AG09319 (cell line): Measurements from ENCODE around the gene PLD5.
"Not testable (repeated sequence)": the region's sequence is repeated elsewhere in the genome, so short reads cannot be mapped to it uniquely, and the experiment has no call there.

ENCODE experiments used
- DNase-seq: peaks from one replicate; pipeline ENCODE4 v3.0.0-alpha.2; 2010; ENCODE audit warnings: low read depth; ENCODE audit errors: extremely low read depth
- TF ChIP-seq, protein P1 (sequence below): IDR thresholded peaks from 2 replicates; pipeline ENCODE4 v1.5.1; 2011; ENCODE audit warnings: low read depth, mild to moderate bottlenecking, inconsistent platforms, low read length, moderate library complexity

Gene PLD5

DNA sequence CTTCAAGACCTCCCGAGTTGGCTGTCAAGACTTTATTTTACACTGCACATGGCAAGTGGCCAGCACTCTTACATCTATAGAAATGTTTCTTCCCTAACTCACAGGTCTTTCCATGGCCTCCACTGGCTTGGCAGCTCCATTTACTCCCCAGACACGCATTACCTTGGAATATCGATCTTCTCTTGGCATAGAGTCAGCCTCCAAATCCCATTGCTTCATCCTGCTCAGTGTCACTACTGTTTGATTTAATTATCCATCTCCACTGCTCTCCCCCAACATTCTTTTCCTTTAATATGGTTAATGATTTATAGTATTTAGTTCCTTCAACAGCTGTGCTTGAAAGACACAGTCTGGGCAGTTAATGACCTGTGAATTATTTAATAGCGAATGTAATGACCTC lies 284.4 kb downstream of the PLD5 start:
- TF ChIP-seq, protein P1, sequence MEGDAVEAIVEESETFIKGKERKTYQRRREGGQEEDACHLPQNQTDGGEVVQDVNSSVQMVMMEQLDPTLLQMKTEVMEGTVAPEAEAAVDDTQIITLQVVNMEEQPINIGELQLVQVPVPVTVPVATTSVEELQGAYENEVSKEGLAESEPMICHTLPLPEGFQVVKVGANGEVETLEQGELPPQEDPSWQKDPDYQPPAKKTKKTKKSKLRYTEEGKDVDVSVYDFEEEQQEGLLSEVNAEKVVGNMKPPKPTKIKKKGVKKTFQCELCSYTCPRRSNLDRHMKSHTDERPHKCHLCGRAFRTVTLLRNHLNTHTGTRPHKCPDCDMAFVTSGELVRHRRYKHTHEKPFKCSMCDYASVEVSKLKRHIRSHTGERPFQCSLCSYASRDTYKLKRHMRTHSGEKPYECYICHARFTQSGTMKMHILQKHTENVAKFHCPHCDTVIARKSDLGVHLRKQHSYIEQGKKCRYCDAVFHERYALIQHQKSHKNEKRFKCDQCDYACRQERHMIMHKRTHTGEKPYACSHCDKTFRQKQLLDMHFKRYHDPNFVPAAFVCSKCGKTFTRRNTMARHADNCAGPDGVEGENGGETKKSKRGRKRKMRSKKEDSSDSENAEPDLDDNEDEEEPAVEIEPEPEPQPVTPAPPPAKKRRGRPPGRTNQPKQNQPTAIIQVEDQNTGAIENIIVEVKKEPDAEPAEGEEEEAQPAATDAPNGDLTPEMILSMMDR: no peak
- no peak for DNase-seq

DNA sequence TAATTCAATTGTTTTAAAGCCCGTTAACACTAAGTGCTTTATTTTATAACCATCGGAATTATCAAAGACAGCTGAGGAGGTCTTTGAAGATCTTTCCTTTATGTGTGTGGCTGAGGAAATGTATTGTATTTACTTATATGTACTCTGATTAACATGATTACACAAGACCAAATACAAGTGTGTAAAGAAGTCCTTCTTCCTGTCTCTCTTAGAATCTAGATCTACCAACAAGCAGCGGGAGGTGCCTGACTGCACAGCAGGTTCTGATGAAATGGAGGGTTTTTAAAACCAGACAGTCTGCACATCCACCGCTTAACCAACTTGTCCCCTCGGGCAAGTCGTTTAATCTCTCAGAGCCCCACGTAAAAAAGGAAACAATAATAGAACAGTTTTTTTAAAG lies 285.1 kb downstream of the PLD5 start:
- TF ChIP-seq, protein P1: no peak
- no peak for DNase-seq

DNA sequence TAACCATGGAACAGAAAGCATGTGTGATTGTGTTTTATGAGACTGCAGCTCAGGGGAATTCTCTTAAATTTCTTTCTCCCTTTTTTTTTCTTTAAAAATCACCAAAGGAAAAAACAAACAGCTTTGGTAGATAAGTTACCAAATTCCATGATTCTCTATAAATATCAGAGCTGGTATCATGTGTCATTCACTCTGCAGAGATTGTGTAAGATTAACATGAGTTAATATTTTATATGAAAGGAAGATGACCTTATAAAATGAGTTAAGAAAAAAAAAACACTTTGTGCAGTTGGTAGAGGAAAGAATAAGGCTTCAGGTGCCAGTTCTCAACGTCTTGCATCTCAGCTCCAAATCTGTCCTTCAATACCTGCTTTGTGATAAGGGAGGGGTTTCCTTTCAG lies 287.4 kb downstream of the PLD5 start:
- no peak for DNase-seq

DNA sequence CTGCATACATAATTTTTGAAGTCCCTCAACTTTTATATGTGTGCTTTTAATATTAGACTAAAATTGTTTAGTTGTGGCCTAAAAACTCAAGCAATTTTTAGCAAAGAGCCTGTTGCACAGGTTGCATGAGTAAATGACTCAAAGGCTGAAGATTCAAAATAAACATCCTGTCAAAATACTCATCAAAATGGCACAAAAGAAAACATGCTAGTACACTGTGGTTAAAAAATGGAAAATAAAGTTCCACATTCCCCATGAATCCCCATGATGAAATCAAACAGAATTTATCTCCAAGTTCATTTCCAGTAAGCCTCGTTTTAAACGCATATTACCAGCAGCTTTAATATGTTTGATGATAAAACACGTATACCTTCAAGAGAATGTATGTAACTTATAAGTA lies 295.5 kb downstream of the PLD5 start:
- DNase-seq: no peak

More for the DNA sequence above, 287.4 kb downstream of the PLD5 start:
- TF ChIP-seq, protein P1: no peak

GRCh38 chr1:242225767-242226573 lies 298.5 kb downstream of the PLD5 start:
- TF ChIP-seq, protein P1: no peak
- DNase-seq: no peak

More for the DNA sequence above, 295.5 kb downstream of the PLD5 start:
- TF ChIP-seq, protein P1: no peak

- DNase-seq: not testable (repeated sequence)
Measured at GRCh38 chr1:242224878-242225766, 299.4 kb downstream of the PLD5 start.

DNA sequence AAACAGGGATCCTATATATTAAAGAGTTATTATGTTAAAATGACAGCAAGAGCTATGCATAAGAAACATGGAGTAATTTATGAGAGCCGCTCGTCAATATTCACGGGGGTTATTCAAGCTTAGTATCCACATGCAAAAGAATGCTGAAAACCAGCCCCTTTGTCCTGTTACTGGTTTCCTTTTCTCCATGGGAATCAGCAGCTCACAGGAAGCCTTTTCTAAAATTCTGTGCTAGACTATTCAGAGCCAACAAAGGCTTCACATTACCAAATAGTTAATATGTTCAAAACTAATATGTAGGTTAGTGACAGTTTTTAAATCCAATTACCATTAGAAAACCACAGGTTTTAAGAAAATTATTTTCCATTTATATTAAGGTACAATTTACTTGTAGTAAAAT lies 300.0 kb downstream of the PLD5 start:
- TF ChIP-seq, protein P1: no peak
- no peak for DNase-seq
